Suprapubic skin (tissue), 4 donors: ENCODE measurements around the gene SBNO2. TPM values are rescaled to one million over a fixed set of nuclear protein-coding genes. Genes with fewer than 3 reads are reported as not detected.
A peak's percentile ranks its signal among the peaks of the same experiment; 100 is the strongest.

Experiments used
- DNase-seq, 2 donors: peaks; one replicate each; pipeline ENCODE4 v3.0.0-alpha.2; 2019; ENCODE audit warnings: low spot score in 2 of 2
- H3K27ac ChIP-seq: fragments of 200-600 bp; sonication (generic); one replicate; pipeline ENCODE4 v1.5.1; 2019
- H3K27me3 ChIP-seq: fragments of 200-600 bp; sonication (generic); one replicate; pipeline ENCODE4 v1.5.1; 2019
- H3K36me3 ChIP-seq: fragments of 200-600 bp; sonication (generic); one replicate; pipeline ENCODE4 v1.5.1; 2019
- H3K4me1 ChIP-seq: fragments of 200-600 bp; sonication (generic); one replicate; pipeline ENCODE4 v1.5.1; 2019
- H3K4me3 ChIP-seq: fragments of 200-600 bp; sonication (generic); one replicate; pipeline ENCODE4 v1.5.1; 2019; ENCODE audit warnings: mild to moderate bottlenecking
- H3K9me3 ChIP-seq: fragments of 200-600 bp; sonication (generic); one replicate; pipeline ENCODE4 v1.5.1; 2019
- CTCF ChIP-seq, 2 donors: fragments of 200-600 bp in 1 of 2; fragments of 450-650 bp in 1 of 2; sonication (generic) in 1 of 2; IDR thresholded peaks; one replicate each; pipeline ENCODE4 v1.5.1; 2016 to 2019; ENCODE audit warnings: antibody characterized with exemption in 2 of 2, mild to moderate bottlenecking in 1 of 2, moderate library complexity in 1 of 2
- EP300 ChIP-seq: sonication (generic); formaldehyde crosslinking; IDR thresholded peaks from one replicate; pipeline ENCODE4 v1.6.1; 2017; ENCODE audit warnings: antibody characterized with exemption
- POLR2A ChIP-seq, 2 donors: fragments of 450-650 bp; IDR thresholded peaks; one replicate each; pipeline ENCODE4 v1.6.1; 2017; ENCODE audit warnings: antibody characterized with exemption in 2 of 2, mild to moderate bottlenecking in 2 of 2, moderate library complexity in 2 of 2
- POLR2AphosphoS5 ChIP-seq, 3 donors: sonication (generic); formaldehyde crosslinking; IDR thresholded peaks; one replicate each; pipeline ENCODE4 v1.6.1; 2017; ENCODE audit warnings: antibody characterized with exemption in 3 of 3
- WGBS: methylation state at CpG from one replicate; pipeline ENCODE4 v1.1.5; 2018; 5-methylcytosine and 5-hydroxymethylcytosine counted together
- total RNA-seq, 4 donors: library from RNA; depleted of rRNA; stranded (reverse); fragments of >200 nt; gene quantifications; one replicate each; pipeline ENCODE4 v1.1.0, GENCODE V29; 2016

The SBNO2 gene
- total RNA-seq, 4 donors from 2014 or later = 36.7 to 58.9 (median 45.5) TPM

GRCh38 chr19:1105008-1105872 lies 68.8 kb downstream of the SBNO2 start:
- H3K4me1 ChIP-seq = peaks cover 66% of the 10 kb centered on the region
- 28% methylated on average over 33 of the region's 69 CpGs for WGBS
- H3K9me3 ChIP-seq = no peaks in the 10 kb centered on the region
- no peaks in the 10 kb centered on the region for H3K27me3 ChIP-seq
- peak overlapping the region; percentile 93 for H3K4me3 ChIP-seq
- H3K36me3 ChIP-seq = peaks cover 45% of the 10 kb centered on the region
- H3K27ac ChIP-seq = peak overlapping the region; percentile 100
- DNase-seq = no peak
- TF ChIP-seq EP300 (no peak), POLR2AphosphoS5 (IDR thresholded peaks at IDR 0.05) (peak in 1 of 3 donors; percentile 34), CTCF (IDR thresholded peaks at IDR 0.05) (no peak), POLR2A (IDR thresholded peaks at IDR 0.05) (no peak)

GRCh38 chr19:1104311-1105007 lies 69.6 kb downstream of the SBNO2 start:
- H3K27me3 ChIP-seq = no peaks in the 10 kb centered on the region
- TF ChIP-seq POLR2A (IDR thresholded peaks at IDR 0.05) (peak in 1 of 2 donors; percentile 17), EP300 (no peak), CTCF (IDR thresholded peaks at IDR 0.05) (no peak), POLR2AphosphoS5 (IDR thresholded peaks at IDR 0.05) (no peak)
- DNase-seq = peak in 1 of 2 donors; percentile 88
- peak overlapping the region; percentile 93 for H3K4me3 ChIP-seq
- peaks cover 37% of the 10 kb centered on the region for H3K36me3 ChIP-seq
- no peaks in the 10 kb centered on the region for H3K9me3 ChIP-seq
- peaks cover 72% of the 10 kb centered on the region for H3K4me1 ChIP-seq
- peak overlapping the region; percentile 100 for H3K27ac ChIP-seq
- WGBS = no CpG with 5 or more reads among the region's 93 CpGs

GRCh38 chr19:1103708-1104310 lies 70.3 kb downstream of the SBNO2 start, which contains the start of gene GPX4:
Gene GPX4, plus strand, starts transcription at chr19:1103994. Its CDS starts 50 bp downstream, at chr19:1104044.
- under 1% methylated on average over 27 of the region's 75 CpGs for WGBS
- Histone ChIP-seq H3K9me3 (no peaks in the 10 kb centered on the region), H3K27me3 (no peaks in the 10 kb centered on the region), H3K4me3 (peak within 1 kb of the TSS; percentile 93), H3K4me1 (peaks cover 78% of the 10 kb centered on the region), H3K36me3 (peaks cover 30% of the 10 kb centered on the region), H3K27ac (peak within 1 kb of the TSS; percentile 100)
- TF ChIP-seq EP300 = no peak
- no peak for TF ChIP-seq CTCF (IDR thresholded peaks at IDR 0.05)
- peak in 2 of 3 donors; percentile 78 to 79 for TF ChIP-seq POLR2AphosphoS5 (IDR thresholded peaks at IDR 0.05)
- peak in 1 of 2 donors; percentile 95 for TF ChIP-seq POLR2A (IDR thresholded peaks at IDR 0.05)
- DNase-seq = peak; percentile 100

GRCh38 chr19:1103132-1103707 lies 70.8 kb downstream of the SBNO2 start:
- peaks cover 84% of the 10 kb centered on the region for H3K4me1 ChIP-seq
- 23% methylated on average over 20 of the region's 20 CpGs for WGBS
- DNase-seq = no peak
- no peaks in the 10 kb centered on the region for H3K9me3 ChIP-seq
- peak overlapping the region; percentile 100 for H3K27ac ChIP-seq
- peaks cover 25% of the 10 kb centered on the region for H3K36me3 ChIP-seq
- H3K27me3 ChIP-seq = no peaks in the 10 kb centered on the region
- TF ChIP-seq POLR2A (IDR thresholded peaks at IDR 0.05) = peak in 1 of 2 donors; percentile 65
- TF ChIP-seq POLR2AphosphoS5 (IDR thresholded peaks at IDR 0.05) = no peak
- H3K4me3 ChIP-seq = peak overlapping the region; percentile 93

GRCh38 chr19:1102407-1103131 lies 71.5 kb downstream of the SBNO2 start:
- Histone ChIP-seq H3K9me3 (no peaks in the 10 kb centered on the region), H3K27me3 (no peaks in the 10 kb centered on the region), H3K4me1 (peaks cover 85% of the 10 kb centered on the region), H3K36me3 (peaks cover 18% of the 10 kb centered on the region), H3K4me3 (peak overlapping the region; percentile 4), H3K27ac (peak overlapping the region; percentile 100)
- TF ChIP-seq POLR2AphosphoS5 (IDR thresholded peaks at IDR 0.05) = peak in 2 of 3 donors; percentile 60 to 86
- TF ChIP-seq EP300 = no peak
- 43% methylated on average over 17 of the region's 17 CpGs for WGBS
- no peak for DNase-seq
